ENCODE measurements around the gene VWA5A.

VWA5A gene

DNA sequence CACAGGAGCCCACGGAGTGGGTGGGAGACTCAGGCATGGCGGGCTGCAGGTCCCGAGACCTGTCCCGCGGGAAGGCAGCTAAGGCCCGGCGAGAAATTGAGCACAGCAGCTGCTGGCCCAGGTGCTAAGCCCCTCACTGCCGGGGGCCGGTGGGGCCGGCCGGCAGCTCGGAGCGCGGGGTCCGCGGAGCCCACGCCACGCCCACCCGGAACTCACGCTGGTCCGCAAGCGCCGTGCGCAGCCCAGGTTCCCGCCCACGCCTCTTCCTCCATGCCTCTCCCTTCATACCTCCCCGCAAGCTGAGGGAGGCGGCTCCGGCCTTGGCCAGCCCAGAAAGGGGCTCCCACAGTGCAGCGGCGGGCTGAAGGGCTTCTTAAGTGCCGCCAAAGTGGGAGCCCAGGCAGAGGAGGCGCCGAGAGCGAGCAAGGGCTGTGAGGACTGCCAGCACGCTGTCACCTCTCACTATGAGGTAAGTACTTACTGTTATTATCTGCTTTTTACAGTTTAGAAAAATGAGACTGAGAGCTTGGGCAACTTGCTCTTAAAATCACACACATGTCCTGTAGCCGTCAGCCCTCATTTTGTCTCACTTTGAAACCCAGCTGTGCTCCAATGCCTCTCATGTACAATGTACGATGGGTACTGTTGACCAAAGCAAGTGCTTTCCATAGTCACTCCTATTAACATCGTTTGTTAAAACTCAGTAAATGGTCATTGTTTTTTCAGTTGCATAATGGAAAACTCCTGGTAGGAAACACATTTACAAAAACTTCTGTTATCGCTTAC lies 55.7 kb downstream of the VWA5A start:
- no peak for DNase-seq

DNA sequence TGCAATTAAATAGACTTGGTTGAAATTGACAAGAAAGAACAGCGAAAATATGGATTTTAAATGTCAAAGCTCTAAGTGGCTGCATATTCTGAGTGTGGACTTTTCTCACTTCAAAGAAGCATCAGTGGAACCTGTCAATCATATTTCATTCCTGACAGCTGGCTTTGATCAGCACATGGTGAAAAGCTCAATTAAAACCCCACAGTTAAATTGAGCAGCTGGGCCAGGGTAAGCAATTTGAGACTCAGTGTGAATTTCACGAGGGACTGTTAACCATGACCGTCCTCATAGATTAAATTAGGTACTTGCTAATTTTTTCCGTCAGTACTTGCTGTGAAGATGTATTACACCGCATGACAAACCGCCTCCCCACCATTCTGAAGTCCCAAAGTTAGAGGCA lies 56.9 kb downstream of the VWA5A start:
- DNase-seq = no peak

DNA sequence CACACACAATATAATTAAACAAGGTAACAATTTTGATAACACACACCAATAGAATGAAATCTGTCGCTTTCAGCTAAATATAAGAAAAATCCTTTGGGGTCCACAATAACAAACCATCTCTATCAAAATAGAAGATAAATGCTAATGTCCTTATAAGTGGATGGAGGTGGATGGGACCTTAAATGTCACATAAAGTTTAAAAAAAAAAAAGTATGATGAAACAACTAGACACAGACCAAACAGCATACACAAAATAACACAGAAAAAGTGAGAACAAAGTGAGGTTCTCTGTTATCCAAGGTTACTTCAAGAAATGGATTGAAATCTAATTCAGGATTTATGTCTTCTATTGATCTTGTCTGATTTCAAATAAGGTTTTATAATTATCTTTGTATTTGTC lies 57.3 kb downstream of the VWA5A start:
- DNase-seq = no peak

DNA sequence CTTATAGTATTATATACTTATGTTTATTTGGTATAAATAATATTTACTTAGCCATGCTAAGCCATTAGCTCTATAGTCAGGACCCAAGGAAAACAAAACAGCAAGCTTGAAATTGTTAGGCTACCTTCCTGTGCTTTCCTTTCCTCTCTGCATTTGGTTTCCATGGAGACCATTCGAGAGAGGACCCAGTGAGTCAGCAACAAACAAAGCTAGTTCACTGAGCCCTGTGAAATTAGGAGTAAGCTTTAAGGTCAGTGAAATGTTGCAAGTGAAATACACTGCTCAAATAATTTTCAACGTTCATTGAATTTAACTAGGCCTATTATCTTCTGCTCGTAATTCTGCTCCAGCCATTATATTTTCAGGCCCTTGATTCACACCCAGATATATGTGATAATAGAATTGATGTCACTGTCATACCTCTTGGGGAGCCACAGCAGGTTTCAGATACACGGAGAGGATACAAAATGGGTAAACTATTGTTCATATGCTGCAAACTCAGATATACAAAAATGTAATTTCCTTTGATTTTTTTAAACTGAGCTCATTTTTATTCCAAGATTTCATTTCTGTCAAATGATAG lies 58.8 kb downstream of the VWA5A start:
- DNase-seq = no peak

DNA sequence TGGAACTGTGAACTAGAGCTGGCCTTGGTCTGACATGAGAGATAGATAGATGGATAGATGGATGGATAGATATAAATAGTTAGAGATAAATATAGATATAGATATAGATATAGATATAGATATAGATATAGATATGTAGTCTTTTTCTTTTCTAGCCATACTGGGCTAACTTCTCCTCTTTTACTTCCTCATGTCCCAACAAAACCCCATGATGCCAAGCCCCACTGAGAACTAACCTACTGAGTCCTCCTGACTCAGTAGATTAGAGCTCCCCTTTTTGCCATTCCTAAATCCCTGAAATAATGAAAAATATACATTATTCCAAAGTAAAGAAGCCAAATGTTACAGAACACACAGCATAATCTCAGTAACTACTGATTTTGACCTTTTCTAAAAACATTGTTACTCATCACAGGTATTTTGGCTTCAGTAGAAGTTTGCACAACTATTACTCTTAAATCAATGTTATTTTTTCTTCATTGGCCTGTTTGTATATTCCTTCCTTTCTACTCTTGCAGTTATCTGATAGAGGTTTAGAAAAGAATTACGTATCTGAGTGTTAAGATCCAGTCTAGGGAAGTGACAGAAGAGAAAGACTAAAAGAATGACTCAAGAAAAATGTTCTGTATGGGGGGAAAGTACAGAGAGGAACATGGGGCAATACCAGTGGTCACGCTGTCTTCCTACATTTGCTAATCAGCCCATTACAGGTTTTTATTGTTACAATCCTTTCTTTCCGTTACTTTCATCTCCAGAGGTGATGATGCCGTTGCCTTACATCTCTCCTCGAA lies 61.9 kb downstream of the VWA5A start:
- DNase-seq = no peak

DNA sequence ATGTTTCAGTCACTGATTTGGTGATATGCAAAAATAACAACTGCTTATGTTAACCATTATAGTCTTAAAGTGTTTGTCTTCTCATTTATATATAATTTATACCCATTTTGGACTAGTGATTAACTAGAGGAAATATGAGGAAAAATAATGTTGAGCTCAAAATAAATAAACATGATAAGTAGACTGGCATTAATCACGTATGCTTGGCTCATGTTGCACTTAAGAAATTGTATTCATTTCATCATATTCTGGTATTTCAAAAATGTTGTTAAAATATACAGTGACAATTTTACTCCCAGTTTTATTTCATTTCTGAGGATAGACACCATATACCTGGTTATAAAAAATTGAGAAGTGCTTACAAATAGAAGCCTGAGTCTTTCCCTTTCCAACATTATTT lies 64.1 kb downstream of the VWA5A start:
- no peak for DNase-seq

DNA sequence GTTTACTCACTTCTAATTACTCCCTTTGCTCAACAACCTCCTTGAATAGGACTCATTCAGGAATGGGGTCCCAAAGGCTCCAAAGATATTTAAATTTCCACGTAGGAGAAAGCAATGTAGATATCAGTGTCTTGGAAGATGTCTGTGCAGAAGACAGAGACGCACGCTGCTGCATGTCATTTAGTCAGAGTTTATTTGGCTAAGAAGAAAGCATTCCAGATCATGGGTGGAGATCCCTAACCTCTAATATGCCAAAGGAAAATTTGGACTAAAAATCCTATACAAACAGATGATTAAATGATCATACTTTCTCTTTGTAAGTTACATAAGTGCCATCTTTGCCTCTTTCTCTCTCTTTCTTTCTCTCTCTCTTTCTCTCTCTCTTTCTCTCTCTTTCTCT lies 67.8 kb downstream of the VWA5A start, which contains the start of gene OR10D3:
Gene OR10D3 (plus strand): TSS at position 278 of the 400 bp plus-strand sequence. CDS start 1,925 bp downstream, outside the sequence.
- no peak for DNase-seq

DNA sequence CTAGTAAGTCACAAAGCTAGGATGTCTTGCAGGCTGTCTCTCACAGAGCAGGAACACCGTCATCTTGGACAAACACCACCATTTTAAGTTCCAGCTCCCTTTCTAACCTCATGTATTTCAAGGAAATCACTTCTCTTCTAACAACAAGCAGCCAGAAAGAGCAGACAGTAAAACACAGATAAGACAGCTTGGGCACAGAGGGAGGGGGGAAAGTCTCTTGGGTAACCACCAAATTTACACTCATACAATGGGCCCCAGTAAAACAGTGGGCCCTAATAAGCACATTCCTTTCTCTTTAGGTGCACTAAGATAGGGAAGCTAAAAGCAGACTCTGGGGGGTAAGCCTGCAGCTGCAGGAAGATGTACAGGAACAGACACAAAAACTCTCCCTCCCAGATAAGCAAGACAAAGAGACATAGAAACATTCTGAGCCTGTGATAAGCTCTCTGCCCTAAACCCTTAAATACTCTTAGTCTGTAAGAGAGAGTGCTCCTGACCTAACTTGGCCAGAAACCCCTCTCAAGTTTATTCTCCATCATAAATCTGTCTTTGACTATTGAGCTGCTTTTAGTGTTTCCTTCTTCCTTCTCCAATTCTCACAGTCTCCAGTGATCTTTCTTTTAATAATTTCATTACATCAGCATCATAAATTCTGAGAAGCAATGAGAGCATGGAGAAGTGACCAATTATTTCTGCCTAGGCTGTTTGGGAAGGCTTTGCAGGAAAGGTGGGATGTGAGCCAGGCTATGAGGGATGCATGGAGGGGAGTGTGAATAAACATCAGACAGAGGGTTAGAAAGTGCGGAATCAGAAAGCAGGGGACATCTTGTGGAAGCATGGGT lies 75.3 kb downstream of the VWA5A start:
- DNase-seq = no peak

DNA sequence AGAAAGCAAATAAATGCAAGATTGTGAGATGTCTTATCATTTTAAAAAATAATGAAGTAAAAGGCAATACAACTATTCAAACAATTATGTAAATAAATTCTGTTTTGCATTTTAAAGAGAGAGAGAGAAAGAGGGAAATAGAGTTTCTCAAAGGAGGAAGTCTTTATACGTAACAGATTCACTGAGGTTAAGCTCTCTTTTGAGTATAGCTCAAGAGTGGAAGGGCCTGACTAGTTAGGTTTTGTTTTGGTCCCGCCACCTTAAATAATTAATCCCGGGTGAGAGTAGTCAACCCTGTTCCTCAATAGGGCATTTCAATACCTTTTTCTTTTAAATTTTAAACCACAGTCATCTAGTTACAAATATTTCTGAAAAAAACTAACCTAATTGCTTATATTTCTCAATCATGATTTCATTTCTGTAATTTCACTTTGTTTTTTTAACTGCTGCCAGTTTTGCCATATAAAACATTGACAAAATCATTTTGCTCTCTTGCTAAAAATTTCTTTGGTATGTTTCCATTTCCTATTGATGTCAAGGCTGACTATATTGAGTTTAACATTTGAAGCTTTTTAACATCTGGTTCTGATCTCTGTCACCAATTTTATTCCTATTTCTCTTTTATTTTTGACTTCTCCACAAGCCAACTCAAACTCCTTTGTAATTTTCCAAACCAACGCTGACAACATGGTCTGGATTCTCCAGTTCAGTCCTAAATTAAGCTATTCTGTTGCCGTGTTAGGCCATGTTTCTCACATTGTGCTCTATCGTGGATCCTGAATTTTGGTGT lies 78.2 kb downstream of the VWA5A start:
- DNase-seq = no peak

DNA sequence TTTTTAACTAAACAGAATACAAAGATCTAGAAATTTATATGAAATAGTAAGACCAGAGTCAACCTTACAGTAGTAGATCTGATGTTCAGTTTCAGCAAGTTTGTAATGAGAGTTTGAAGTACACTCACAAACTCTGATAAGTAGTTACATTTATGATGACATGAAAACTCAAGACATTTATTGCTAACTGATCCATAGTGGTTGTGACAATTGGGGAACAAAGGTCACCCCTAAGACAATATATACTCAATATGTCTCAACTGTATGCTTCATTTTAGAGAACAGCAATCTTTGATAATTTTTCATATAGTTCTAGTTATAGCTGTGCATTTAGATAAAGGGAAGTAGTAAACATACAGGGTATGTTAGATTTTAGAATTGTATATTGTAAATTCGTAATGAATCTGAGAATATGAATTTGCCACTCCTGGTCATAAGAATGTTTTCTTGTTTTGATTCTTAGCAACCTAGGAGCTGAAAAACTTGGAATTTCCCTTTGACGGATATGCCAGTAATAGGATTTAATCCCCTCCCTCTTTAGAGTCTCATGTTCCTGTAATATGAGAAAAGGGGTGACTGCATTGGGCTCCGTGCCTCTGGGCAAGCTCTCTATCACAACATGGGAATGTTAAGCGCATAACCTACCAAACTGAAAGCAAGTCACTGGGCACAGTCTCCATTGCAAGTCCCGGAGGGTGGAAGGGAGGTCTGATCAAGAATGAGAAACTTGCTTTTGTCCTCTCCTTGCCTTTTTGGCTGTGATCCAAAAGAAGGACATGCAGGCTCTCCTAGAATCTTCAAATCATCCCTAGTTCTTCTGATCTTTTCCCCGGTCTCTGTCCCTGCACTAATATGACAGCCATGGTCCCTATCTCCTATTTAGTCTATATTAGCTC lies 79.3 kb downstream of the VWA5A start:
- no peak for DNase-seq

DNA sequence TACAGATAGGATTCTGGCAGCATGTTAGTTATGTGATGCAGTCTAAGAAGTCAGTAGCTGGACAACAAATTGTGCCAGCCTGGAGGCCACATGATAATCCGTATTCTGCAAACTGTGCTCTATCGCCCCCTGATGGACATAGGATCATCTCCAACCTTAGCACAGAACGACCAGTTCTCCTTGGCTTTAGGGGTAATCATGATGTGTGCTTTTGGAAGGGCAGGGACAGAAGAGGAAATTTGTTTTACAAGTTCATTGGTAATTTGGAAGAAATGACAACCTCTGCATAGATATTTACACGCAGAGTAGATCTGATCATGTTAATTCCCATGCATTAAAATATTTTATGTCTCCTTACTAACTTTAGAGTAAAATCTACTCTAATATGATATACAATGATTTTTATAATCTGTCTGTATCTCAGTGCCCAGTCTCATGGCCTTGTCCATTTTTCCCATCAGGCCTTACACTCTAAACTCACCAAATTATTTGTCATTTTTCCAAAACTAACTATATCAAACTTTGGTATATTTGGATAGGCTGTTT lies 80.0 kb downstream of the VWA5A start:
- DNase-seq = peak; percentile 45 to 54

Measured in activated CD4-positive, alpha-beta T cell treated with anti-CD3 and anti-CD28 coated beads, Interleukin-2, amount 50 U/mL, for 48 hours (primary cell).